GM06990 (cell line): ENCODE data around the gene XIRP1.

ENCODE experiments used
- DNase-seq: peaks from one replicate; pipeline ENCODE4 v3.0.0-alpha.2; 2011; ENCODE audit not compliant: insufficient read length; ENCODE audit errors: extremely low read depth
- H3K27me3 ChIP-seq: replicated peaks from 2 replicates; pipeline ENCODE4 v1.6.0; 2011; ENCODE audit warnings: low read length; ENCODE audit not compliant: control insufficient read depth, insufficient read depth
- H3K36me3 ChIP-seq: 2 replicates; pipeline ENCODE4 v1.5.1; 2011; ENCODE audit warnings: low read length; ENCODE audit not compliant: control insufficient read depth, insufficient read depth
- H3K4me3 ChIP-seq: replicated peaks from 2 replicates; pipeline ENCODE4 v1.5.1; 2011; ENCODE audit warnings: low read depth, mild to moderate bottlenecking, control low read depth, low read length
- TF ChIP-seq, protein P1 (sequence below): IDR thresholded peaks from 2 replicates; pipeline ENCODE4 v1.5.1; 2011; ENCODE audit warnings: low read length, control low read depth, mild to moderate bottlenecking, inconsistent platforms; ENCODE audit not compliant: insufficient read depth, poor library complexity, severe bottlenecking

Gene XIRP1

DNA sequence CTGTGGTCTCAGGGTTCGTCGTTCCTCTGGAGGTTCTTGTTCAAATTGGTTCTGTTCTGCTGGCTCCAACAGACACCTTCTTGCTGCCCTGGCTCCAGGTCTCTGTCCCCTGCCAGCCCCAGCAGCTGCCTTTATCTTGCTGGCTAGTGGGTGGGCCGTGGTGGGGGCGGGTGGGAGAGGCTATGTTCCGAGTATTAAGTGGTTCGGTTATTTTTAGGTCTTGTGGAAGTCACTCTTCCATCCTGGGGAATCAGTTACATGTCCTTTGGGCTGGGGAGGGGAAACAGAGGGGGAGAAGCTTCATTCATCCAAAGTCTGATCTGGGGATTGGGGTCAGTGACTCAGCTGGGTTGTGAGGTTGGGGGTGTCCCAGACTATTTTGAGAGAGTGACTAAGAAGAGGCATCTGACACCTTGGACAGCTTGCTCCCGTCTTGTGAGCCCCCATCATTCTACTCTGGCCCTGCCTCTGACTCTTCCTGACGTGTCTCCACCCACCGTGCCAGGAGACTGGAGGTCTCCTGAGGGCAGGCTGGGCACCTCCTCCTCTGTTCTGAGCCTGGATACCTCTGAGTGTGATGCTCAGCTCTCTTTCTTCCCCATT is at the start of gene XIRP1:
Gene XIRP1 (minus strand): TSS at position 106 of the 603 bp plus-strand sequence. CDS start 3,150 bp downstream, outside the sequence.
- Histone ChIP-seq H3K36me3 (no peaks in the 10 kb centered on the region), H3K27me3 (no peaks in the 10 kb centered on the region; the same call in 1 of the 2 replicates), H3K4me3 (no peak within 1 kb of the TSS)
- TF ChIP-seq, protein P1, sequence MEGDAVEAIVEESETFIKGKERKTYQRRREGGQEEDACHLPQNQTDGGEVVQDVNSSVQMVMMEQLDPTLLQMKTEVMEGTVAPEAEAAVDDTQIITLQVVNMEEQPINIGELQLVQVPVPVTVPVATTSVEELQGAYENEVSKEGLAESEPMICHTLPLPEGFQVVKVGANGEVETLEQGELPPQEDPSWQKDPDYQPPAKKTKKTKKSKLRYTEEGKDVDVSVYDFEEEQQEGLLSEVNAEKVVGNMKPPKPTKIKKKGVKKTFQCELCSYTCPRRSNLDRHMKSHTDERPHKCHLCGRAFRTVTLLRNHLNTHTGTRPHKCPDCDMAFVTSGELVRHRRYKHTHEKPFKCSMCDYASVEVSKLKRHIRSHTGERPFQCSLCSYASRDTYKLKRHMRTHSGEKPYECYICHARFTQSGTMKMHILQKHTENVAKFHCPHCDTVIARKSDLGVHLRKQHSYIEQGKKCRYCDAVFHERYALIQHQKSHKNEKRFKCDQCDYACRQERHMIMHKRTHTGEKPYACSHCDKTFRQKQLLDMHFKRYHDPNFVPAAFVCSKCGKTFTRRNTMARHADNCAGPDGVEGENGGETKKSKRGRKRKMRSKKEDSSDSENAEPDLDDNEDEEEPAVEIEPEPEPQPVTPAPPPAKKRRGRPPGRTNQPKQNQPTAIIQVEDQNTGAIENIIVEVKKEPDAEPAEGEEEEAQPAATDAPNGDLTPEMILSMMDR = no peak
- DNase-seq = no peak

DNA sequence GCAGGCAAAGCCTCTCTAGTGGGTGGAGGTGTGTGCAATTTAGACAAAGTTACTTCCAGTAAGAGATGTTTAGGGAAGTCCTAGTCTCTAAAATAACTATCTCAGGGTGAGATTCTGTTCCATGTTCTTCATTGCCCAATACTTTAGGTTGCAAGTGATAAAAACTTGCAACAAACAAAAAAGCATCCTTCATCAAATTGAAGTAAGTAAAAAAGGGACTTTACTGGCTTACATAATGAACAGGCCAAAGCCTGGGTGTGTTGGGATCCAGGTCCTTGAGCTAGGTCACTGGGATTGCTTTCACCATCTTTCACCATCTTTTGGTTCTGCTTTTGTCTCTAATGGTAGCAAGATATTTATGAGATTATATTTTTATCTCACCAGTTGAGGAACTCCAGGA is 49.2 kb upstream of the XIRP1 start:
- H3K36me3 ChIP-seq = no peaks in the 10 kb centered on the region
- TF ChIP-seq, protein P1 = no peak
- H3K4me3 ChIP-seq = no peak overlapping the region
- no peak for DNase-seq
- no peaks in the 10 kb centered on the region for H3K27me3 ChIP-seq

DNA sequence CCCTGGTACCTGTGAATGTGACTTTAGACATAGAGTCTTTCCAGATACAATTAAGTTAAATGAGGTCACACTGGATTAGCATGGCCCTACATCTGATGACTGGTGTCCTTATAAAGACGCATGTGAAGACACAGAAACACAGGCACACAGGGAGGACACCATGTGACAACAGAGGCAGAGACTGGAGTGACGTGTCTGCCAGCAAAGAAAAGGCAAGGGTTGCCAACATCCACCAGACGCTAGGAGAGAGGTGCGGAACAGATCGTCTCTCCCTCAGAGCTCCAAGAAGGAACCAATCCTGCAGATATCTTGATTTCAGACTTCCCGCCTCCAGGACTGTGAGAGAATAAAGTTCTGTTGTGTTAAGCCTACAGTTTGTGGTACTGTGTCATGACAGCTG is 44.6 kb upstream of the XIRP1 start:
- Histone ChIP-seq H3K4me3 (no peak overlapping the region), H3K36me3 (no peaks in the 10 kb centered on the region), H3K27me3 (no peaks in the 10 kb centered on the region; the same call in 1 of the 2 replicates)
- no peak for DNase-seq
- TF ChIP-seq, protein P1 = no peak

DNA sequence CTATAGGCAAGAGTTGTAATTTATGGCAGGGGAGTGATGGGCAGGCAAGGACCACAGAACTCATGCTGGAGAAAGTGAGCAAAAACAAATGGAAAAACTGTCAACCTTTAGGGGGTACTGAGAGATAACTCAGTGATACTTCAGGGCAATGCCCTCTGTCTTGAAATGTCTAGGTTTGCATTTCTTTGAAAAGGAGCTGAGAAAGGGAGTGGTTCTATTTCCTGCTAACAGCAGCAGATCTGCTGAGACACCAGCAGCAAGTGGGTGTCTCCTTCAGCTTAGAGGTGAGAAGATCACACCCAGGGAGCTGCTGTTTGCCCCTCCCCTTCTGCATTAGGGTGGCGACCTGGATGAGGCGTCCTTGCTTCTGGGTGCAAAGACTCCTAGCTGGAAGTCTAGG is 42.3 kb upstream of the XIRP1 start:
- TF ChIP-seq, protein P1 = no peak
- Histone ChIP-seq H3K27me3 (no peaks in the 10 kb centered on the region; the same call in none of the 2 replicates), H3K4me3 (no peak overlapping the region), H3K36me3 (no peaks in the 10 kb centered on the region)
- DNase-seq = no peak

DNA sequence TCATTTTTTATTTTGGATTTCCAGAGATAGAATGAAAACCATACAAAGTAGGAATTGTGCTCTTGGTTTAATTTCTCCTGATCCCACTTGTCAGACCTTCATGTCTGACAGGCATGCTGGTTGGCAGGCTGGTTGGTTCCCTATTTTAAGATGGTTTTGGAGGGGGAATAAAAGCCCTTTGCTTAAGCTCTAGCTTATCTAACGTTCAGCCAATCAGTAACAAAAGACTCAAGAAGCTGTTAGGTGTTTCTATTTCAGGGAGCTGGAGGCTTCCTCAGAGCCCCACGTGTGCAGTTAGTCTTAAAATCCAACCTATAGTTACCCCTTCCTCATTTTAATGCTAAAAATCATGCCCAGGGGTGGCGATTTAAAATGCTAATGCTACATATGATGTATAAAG is 40.5 kb upstream of the XIRP1 start:
- Histone ChIP-seq H3K27me3 (no peaks in the 10 kb centered on the region; the same call in none of the 2 replicates), H3K36me3 (no peaks in the 10 kb centered on the region), H3K4me3 (no peak overlapping the region)
- DNase-seq = no peak
- TF ChIP-seq, protein P1 = no peak
